DMS153 treated with DMSO at 0.1 percent for 48 hours (cell line): Measurements from ENCODE around the gene MN1.
A peak's percentile ranks its signal among the peaks of the same experiment; 100 is the strongest.
"Not testable (repeated sequence)": the region's sequence is repeated elsewhere in the genome, so short reads cannot be mapped to it uniquely, and the experiment has no call there.

Experiments
- DNase-seq: peaks from one replicate; lab custom pipeline; 2025; ENCODE audit not compliant: unreplicated experiment; lab: John Stamatoyannopoulos, UW

The MN1 gene

DNA sequence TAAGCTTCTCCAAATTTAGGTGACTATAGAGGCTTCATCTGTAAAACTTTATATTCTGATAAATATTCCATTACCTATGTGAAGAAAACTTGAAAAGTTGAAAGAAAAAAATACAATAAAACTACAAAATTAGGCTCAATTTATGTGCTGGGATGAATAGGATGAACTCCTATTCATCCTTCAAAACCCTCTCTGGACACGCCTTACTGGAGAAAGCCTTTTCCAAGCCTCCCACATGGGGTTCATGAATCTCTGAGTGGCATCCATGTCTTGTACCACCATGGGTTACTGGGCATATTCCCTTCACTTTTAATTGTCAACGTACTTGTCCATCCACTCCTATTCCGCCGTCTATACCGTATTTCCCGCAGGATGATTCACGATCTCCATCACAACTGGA is 55.7 kb downstream of the MN1 start:
- no peak for DNase-seq

DNA sequence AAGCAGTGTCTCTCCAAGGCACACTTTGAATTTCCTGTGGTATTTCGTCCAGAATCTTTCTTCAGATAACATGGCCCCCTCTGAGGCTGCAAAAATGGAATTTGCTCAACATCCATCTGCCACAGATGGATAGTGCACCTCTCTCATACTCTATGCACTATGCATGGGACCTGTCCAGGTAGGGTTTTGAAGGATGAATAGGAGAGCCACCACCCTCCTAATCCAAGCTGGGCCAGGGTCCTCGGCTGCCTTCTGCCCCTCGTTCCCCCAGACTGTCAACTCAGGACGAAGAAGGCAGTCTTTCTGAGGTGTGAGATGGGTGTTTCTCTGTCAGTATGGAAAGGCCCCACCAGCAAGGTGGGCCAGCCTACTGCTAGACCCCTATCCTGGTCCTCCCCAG is 56.4 kb downstream of the MN1 start:
- DNase-seq = no peak

DNA sequence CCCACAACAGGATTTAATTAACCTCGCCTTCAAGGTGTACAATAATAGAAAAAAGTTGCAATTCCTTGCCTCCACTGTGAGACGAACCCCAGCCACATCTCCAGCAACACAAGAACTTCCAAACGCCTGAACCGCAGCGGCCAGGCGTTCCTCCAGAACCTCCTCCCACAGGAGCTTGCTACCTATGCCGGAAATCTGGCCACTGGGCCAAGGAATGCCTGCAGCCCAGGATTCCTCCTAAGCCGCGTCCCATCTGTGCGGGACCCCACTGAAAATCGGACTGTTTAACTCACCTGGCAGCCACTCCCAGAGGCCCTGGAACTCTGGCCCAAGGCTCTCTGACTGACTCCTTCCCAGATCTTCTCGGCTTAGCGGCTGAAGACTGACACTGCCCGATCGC is 57.5 kb downstream of the MN1 start:
- not testable (repeated sequence) for DNase-seq

DNA sequence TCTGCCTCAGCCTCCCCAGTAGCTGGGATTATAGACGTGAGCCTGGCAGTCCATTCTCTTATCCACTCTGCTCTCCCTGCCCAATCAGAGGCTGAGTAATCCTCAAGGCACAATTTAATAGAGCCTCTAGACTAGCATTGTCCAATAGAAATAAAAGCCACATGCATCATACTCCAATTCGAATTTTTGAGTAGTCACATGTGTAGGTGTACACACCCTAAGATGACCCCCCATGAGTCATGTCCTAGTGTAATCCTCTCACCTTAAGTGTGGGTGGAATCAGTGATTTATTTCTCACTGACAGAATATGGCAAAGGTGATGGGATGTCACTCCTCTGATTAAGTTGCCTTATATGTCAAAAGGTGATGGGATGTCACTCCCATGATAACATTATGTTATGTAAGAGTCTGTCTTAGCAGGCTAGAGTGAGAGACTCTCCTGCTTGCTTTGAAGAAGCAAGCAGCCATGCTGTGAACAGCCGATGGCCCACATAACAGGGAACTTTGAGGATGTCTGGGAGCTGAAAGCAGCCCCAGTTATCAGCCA is 61.3 kb downstream of the MN1 start:
- DNase-seq = no peak

DNA sequence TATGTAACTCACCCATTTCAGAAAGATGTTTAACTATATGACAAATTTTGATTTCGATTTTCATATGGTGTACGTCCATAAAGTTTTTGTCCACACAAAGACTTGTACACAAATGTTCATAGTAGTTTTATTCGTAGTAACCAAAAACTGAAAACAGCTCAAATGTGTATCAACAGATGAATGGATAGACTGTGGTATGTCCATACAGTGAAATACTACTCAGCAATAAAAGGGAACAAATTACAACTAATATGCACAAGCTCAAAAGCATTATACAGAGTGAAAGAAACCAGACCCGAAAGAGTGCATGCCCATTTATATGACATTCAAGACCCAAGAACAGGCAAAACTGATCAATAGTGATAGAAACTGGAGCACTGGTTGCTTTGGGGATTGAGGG is 64.0 kb downstream of the MN1 start:
- DNase-seq = no peak

DNA sequence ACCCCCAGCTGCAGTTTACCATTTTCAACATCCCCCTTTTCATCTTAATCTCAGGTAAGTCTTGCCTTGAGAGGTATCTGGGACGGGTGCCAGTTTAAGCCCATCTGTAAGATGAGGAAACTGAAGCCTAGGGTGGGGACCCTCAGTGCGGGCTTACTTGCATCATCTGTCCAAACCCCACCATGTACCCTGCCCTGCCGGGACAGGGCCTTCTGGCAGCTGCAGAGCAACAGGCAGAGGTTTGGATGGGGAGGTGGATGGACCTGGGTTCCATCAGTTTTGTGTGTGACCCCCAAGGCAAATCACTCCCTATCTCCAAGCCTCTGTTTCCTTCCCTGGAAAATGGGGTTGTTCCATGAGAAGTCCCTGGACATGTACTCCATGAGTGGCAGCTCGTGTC is 67.5 kb downstream of the MN1 start:
- DNase-seq = no peak

DNA sequence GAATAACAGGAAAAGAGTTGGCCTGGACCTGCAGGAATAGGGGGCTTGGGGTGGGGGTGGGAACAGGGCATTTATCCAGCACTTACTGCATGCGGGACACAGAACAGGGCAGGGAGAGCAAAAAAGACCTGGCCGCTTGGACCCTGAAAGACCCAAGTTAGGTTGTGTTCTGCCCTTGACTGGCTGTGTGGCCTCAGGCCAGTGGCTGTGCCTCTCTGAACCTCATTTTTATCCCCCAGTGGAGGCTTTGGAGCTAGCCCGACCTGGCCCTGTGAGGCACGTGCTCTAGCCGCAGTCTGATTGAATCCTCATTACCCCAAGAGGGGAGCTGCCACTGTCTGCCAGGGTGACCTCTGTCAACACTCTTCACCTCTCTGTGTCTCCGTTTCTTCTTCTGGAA is 68.7 kb downstream of the MN1 start:
- no peak for DNase-seq

DNA sequence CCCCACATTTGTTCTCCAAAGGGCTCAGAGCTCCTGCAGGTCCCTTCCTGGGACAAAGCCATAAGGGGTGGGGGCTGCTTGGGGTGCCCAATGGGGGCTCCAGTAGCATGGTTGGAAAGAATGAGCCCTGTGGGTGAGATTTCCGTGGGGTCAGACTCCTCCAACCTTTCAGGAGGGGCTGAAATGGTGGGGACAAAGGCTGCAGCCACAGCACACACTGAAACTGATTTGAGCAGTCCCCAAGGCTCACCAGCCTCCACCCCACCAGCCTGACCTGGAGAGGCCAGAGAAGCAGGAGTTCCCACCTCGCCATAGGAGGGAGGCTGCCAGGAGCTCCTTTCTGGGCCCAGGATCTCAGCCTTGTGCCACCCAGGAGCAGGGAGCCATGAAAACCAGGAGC is 69.2 kb downstream of the MN1 start:
- no peak for DNase-seq

DNA sequence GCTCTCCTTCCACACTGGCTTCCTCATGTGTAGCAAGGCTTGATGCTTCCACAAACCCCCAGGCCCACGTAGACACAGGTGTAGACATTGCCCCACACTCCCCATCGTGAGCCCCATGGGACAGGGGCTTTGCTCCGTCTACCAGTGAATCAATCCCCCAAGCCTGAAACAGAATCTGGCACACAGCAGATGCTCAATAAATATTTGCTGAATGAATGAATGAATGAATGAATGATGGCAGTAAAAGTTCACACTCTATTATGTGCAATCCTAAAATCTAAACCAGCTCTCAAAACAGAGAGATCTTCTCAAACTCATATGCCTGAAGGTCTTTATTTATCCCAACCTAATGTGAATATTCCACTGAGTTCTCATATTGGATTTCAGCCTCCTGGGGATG is 69.9 kb downstream of the MN1 start:
- no peak for DNase-seq

DNA sequence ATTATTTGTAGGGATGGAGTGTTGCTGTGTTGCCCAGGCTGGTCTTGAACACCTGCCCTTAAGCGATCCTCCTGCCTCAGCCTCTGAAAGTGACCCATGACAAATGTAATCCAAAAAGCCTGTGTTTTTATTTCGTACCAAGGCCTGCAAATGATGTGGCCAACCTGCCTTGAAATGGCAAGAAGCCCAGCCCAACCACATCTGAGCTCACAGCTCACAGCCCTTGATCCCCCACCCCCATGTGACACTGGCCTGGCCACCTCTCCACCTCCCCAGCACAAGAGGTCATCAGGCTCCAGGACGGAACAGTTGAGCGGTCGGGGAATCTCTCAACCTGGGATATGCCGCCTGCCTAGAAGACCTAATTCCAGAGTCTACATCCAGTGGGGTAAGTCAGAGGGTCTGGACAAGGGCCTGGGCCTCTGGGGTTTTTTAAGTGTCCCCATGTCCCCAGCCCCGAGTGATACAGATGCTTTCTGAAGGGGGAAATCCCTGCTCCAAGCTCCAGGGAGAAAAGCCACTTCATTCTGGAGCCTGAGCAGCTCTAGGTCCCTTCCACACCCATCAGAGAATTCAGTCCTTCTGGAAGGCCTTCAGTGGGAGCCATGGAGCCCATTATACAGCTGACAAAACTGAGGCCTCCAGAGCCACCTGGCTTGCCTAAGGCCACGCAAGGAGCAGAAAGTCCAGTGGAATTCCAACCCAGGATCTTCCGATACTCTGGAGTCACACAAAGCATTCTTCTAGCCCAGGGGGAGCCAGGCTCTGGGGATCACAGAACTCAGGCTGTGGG is 70.7 kb downstream of the MN1 start:
- DNase-seq = no peak

DNA sequence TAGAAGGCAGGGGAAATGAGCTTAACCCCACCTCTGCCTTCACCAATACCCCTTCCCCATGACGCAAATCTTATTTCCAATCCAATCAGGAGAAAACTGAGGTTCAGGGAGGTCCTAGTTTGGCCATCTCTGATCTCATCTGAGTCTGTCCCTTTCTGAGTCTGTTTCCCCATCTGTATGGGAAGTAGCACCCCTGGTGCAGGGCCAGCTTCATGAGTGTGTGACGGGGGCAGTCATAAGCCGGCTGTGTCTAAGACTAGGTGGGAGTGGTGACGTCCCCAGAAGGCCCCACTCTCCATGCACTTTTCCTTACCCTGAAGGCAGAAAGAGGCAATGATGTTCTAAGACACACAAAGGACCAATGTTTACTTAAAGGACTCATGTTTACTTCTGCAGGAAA is 72.3 kb downstream of the MN1 start:
- DNase-seq = no peak

DNA sequence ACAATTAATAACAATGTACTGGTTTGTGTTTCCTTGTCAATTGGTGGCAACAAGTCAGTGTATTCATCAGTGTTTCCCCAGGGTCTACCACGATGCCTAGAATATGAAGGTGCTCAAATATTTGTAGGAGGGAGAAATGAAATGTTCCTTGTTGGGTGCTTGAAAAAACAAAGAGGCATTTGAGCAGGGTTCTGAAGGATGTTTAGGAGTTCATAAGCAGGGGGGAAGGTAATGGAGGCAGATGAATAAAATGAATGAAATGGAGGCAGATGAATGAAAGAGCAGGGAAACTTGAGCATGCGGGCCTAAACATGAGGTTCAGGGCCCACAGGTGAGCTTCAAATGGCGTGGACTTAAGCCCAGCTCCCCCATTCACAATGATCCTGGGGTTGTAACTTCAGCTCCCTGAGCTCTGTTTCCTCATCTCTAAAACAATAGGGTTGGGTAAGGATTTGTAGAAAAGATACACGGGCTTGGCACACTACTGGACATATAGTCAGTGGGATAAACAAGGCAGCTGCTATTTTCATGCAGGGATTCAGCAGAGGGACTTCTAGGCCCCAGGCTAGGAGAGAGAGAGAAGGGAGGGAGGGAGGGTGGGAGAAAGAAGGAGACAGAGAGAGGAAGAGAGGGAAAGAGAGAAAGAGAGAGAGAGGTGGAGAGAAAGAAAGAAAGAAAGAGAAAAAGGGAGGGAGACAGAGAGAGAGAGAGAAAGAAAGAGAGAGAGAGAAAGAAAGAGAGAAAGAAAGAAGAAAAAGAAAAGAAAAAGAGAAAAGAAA is 73.7 kb downstream of the MN1 start:
- no peak for DNase-seq

DNA sequence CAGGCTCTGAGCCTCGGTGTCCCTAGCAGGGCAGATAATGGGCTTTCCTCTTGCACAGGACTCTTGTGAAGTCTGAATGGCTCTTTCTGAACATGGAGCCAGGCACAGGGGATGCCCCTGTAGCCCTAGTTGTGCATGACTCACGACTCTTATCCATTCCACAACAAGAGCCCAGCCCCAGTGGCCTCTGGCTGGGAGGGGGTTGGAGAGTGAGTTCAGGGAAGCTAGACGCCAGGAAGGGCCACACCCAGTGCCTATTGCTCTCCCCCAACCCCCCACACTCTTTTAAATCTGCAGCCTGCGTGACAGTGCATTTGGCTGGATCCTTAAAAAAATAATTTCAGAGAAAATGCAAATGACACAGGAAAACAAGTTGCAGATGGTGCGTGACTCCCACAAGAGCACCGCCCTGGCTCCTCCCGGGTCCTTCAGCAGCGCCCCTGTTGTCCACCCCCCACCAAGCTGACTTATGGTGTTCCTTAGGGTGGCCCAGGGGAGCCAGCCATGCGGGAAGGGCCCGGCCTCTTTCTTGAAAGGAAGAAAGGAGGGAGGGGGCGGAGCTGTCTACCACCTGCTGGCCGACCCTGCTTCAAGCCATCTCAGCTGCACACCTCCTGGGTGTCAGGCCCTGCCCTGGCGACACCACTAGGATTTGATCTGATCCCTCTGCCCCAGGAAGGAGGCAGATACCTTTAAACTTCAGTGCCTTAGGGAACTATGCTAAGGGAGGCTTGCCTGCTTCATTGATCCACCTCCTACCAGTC is 74.7 kb downstream of the MN1 start:
- peak; percentile 17 for DNase-seq

DNA sequence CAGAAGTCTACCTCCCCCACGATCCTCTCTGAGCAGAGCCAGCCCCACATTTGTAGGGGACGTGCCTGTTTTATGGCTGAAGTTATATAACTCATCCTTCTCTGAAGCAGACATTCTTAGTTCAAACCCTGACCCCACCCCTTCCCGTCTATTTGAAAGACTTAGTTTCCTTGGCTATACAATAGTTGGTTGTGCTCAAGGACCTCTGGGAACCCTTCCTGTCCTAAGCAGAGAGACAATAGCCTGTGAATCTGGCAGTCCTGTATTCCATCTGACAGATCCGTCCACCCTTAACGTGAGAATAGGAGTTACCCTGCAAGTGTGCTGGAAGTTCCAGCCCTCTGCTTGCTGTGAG is 75.2 kb downstream of the MN1 start:
- no peak for DNase-seq

DNA sequence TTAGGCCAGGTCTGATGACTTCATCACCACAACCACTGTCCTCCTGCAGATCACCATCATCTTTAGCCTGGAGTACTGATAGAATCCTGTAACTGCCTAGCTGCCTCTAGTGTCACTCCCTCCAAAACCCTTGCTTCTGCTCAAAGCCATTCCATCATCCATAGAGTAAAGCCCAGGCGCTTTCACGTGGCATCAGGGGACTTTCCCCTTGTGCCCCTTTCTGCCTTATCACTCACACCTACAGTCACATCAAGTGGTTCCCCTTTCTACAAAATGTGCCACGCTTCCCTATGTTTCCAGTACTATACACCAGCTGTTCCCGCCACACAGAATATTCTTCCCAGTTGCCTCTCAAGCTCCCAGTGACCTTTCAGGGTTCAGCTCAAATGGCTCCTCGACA is 75.9 kb downstream of the MN1 start:
- no peak for DNase-seq

DNA sequence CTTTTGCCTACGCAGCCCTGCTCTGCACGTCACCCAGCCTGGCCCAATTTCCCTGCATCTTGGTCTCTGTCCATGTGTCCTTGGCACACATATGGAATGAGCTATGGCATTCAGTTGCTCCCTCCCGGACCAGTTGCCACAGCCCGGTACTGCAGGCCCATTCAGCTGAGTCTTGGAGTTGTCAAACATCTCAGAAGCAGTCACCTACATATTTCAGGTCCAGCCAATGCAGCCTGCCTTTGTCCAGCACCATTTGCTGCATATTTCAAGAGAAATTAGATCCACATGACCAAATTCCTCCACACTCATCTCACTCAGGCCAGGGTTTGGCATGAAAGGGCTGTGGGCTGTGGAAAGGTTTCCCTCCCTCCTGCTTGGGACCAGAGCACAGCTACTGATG is 76.8 kb downstream of the MN1 start:
- no peak for DNase-seq

DNA sequence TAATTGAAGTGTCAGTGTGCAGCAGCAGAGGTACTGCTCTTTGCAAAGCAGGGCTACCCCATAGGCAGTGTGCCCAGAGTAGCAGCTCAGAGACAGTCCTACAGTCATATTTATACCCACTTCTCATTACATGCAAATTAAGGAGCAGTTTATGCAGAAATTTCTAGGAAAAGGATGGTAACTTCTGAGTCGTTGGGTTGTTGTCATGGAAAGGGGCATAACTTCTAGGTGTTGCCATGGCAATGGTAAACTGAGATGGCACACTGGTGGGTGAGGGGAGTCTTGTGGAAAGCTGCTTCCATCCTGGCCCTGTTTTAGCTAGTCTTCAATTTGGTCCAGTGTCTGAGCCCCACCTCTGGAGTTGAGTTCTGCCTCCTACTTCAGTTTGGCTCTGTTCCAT is 77.4 kb downstream of the MN1 start:
- no peak for DNase-seq

DNA sequence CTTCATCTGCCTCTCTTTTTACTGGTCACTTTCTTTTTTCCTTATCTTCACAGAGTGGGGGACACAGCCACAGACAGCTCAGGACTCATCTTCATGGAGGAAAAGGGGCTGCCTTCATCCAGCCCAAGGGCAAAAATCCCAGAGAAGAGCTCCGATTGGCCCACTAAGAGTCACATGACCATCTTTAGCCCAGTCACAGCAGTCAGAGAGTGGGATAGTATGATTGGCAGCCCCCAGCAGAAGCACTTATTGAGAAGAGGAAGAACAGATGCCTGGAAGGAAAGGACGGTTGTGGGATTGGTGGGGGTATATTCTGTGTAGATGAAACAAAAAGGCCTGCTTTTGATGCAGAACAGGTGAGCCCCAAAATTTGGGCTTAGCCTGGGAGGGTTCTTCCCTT is 77.8 kb downstream of the MN1 start:
- DNase-seq = no peak

DNA sequence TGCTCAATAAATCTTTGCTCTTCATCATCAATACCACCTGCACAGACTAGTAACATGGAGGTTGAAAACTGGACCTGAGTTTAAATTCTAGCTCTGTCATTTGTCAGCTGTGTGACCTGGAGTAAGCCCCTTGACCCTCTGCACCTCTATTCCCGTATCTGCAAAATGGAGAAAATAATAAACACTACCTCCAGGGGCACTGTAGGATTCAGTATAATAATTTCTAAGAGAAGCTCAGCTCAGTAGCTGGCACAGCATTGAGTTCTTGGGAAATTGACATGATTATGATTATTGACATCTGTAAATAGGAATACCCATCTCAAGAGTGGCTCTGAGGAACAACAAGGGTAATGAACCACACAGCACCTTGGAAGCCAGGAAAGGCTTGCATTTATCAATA is 78.4 kb downstream of the MN1 start:
- no peak for DNase-seq

DNA sequence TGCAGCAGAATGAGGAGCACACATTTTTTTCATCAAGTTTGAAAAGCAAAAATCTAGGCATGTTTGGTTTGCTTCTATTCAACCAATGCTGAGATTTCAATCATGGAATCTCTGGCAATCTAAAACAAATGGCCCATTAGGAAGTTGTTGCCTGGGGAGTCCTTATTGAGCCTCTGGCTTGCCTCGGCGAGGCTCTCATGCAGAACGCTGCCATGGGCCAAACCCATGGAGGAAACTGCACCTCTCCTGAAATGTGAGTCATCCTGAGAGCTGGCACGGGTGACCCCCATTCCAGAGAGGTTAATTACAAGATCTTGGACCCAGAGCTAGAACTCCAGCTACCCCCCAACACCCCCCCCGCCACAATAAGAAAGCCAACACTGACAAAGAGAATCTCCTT is 80.7 kb downstream of the MN1 start:
- no peak for DNase-seq

DNA sequence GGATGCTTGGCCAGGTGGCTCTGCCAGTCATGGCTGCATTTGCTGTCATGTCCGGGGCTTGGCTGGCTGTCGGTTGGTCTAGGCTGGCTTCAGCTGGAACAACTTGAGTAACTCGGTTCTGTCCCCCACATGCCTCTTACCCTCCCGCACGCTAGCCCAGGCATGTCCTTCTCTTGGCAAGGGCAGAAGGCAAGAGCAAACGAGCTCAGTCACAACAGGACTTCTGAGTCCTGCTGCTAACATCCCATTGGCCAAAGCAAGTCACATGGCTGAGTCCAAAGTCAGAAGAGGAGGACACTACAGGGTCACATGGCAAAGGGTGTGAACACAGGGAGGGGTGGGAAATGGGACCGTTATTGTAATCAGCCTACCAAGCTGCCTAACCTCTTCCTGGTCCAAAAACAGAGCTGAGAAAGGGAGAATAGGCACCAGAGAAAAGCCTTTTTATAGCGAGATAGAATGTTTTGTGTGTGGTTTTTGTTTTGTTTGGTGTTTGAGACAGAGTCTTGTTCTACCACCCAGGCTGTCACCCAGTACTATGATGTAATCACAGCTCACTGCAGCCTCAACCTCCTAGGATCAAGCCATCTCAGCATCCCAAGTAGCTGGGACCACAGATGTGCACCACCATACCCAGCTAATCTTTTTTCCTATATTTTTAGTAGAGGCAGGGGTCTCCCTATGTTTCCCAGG is 81.9 kb downstream of the MN1 start:
- peak; percentile 41 for DNase-seq
